Nasal cavity respiratory epithelium epithelial cell of viscerocranial mucosa (primary cell): Measurements from ENCODE around the gene FFAR4. TPM values are rescaled to one million over a fixed set of nuclear protein-coding genes. Genes with fewer than 3 reads are reported as not detected.

Experiments
- total RNA-seq: library from RNA; depleted of rRNA; stranded (reverse); fragments of >200 nt; gene quantifications from 2 replicates; pipeline ENCODE4 v1.2.3, GENCODE V29; 2014

Gene FFAR4
- not detected in 2 replicates for total RNA-seq

DNA sequence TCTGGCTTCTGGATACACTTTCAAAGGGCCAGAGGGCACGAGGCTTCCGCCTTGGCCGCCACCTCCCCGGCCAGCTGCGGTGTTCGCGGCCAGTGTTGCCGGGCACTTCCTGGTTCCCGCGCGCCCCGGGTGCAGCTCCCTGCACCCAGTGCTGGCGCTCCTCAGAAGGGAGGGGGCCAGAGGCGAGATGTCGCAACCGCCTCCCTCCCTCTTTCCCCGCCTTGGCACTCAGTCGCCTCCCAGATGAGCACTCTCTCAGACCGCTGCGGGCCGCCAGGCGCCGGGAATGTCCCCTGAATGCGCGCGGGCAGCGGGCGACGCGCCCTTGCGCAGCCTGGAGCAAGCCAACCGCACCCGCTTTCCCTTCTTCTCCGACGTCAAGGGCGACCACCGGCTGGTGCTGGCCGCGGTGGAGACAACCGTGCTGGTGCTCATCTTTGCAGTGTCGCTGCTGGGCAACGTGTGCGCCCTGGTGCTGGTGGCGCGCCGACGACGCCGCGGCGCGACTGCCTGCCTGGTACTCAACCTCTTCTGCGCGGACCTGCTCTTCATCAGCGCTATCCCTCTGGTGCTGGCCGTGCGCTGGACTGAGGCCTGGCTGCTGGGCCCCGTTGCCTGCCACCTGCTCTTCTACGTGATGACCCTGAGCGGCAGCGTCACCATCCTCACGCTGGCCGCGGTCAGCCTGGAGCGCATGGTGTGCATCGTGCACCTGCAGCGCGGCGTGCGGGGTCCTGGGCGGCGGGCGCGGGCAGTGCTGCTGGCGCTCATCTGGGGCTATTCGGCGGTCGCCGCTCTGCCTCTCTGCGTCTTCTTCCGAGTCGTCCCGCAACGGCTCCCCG lies at the start of gene FFAR4:
Gene FFAR4, plus strand, starts transcription at position 231 of the 842 bp plus-strand sequence. Its CDS starts 56 bp downstream, at position 287.

DNA sequence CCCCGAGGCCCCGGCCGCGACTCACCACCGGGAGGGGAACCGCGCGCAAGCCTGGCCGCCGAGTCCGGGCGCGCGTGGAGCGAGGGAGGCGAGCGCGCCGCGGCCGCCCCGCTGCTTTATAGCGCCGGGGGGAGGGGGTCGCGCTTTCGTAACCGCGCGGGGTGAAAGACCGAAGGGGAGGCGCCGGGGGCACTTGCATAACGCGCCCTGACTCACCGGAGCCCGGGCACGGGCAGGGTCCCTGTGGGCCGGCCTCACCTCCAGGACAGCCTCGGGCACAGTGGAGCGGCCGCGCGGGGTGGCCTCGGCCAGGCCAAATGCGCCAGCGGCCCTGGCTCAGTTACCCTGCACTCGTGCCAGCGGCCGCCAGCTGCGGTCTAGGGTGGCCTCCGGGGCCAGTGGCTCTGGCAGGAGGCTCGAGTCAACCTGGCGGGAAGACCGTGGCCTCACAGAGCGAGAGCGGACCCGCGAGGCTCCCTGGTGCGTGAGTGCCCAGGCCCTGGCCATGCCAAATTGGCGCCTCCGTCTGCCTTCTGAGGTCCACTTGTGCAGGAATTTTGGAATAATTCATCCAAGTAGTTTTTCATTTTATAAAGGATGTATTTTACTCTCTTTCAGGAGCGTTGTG lies 34.8 kb downstream of the FFAR4 start, which contains the start of gene RBP4:
Gene RBP4, minus strand, starts transcription at position 90 of the 628 bp plus-strand sequence. CDS start 207 bp downstream, outside the sequence.

DNA sequence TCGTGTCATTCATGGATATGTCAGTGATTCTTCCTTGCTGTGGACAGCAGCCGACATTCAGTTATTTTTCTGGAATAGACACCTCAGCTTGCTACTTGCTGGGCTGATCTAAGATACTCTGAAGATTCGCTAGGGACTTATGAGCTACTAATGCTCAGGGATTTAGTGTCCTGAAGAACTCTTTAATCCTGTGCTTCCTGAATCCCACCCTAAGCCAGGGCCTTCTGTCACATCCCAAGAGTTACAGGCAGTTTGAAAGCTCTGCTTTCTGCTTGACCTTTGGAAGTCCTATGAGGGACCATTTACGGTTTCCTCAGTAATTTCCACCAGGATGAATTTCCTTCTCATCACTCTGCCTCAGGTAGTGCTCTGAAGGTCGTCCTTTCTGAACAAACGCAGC lies 45.8 kb downstream of the FFAR4 start, which contains the start of gene PDE6C:
Gene PDE6C, plus strand, starts transcription at position 227 of the 400 bp plus-strand sequence. CDS start 189 bp downstream, outside the sequence.

Other genes with a start within 250 kb of the FFAR4 start
- gene MYOF, start 84.3 kb upstream of the FFAR4 start, total RNA-seq, result 173 and 292 TPM in 2 replicates
- 0.50 and 1.0 TPM in 2 replicates for gene CEP55, start 70.1 kb upstream of the FFAR4 start, total RNA-seq
- not detected in 2 replicates for gene RBP4, start 34.6 kb downstream of the FFAR4 start, total RNA-seq
- gene PDE6C, start 45.9 kb downstream of the FFAR4 start, total RNA-seq, result not detected in 2 replicates
- 4.8 and 8.4 TPM in 2 replicates for gene FRA10AC1, start 135.9 kb downstream of the FFAR4 start, total RNA-seq
- not detected in 2 replicates for gene LGI1, start 191.3 kb downstream of the FFAR4 start, total RNA-seq